Naive B cell (primary cell): ENCODE data around the gene HIP1R. TPM values are rescaled to one million over a fixed set of nuclear protein-coding genes. Genes with fewer than 3 reads are reported as not detected.
"Not testable (repeated sequence)": the region's sequence is repeated elsewhere in the genome, so short reads cannot be mapped to it uniquely, and the experiment has no call there.

Source experiments
- ATAC-seq, 2 donors: fragments of 150-1000 bp; cut with Tn5 transposase; 2 replicates each; pipeline ENCODE4 v1.10.0; 2021; ENCODE audit warnings: low read depth in 2 of 2, mild to moderate bottlenecking in 2 of 2, moderate library complexity in 2 of 2
- DNase-seq: peaks from one replicate; pipeline ENCODE4 v3.0.0; 2022
- H3K27ac Mint-ChIP-seq, 6 donors: one replicate each; pipeline ENCODE4 v1.8.0; 2020 to 2022; ENCODE audit warnings: mild to moderate bottlenecking in 6 of 6, mixed read lengths in 6 of 6, moderate library complexity in 5 of 6, inconsistent platforms in 2 of 6
- H3K27me3 Mint-ChIP-seq, 3 donors: one replicate each; pipeline ENCODE4 v1.8.0; 2021 to 2022; ENCODE audit warnings: mixed read lengths in 3 of 3, mild to moderate bottlenecking in 1 of 3
- H3K36me3 Mint-ChIP-seq, 2 donors: one replicate each; pipeline ENCODE4 v1.8.0; 2020 to 2022; ENCODE audit warnings: mixed read lengths in 2 of 2, inconsistent platforms in 1 of 2, mild to moderate bottlenecking in 1 of 2
- H3K4me1 Mint-ChIP-seq, 3 donors: one replicate each; pipeline ENCODE4 v1.8.0; 2020 to 2022; ENCODE audit warnings: mixed read lengths in 3 of 3, inconsistent platforms in 1 of 3, mild to moderate bottlenecking in 1 of 3, moderate library complexity in 1 of 3
- H3K4me3 Mint-ChIP-seq, 8 donors: one replicate each; pipeline ENCODE4 v1.8.0; 2020 to 2022; ENCODE audit warnings: mild to moderate bottlenecking in 8 of 8, mixed read lengths in 8 of 8, moderate library complexity in 8 of 8, inconsistent platforms in 2 of 8
- H3K9me3 Mint-ChIP-seq, 7 donors: one replicate each; pipeline ENCODE4 v1.8.0; 2020 to 2022; ENCODE audit warnings: mixed read lengths in 7 of 7, mild to moderate bottlenecking in 5 of 7, inconsistent platforms in 2 of 7, moderate library complexity in 1 of 7
- polyA plus RNA-seq, 6 donors: library from polyadenylated mRNA; unstranded; fragments of 300-500 nt; fragmentation: Illumina TruSeq; gene quantifications; one replicate each; pipeline ENCODE4 v1.2.3, GENCODE V29; 2021; ENCODE audit warnings: low read depth in 6 of 6

Gene HIP1R
- polyA plus RNA-seq, 6 donors from 2014 or later = 33.8 to 91.3 (median 38.4) TPM

DNA sequence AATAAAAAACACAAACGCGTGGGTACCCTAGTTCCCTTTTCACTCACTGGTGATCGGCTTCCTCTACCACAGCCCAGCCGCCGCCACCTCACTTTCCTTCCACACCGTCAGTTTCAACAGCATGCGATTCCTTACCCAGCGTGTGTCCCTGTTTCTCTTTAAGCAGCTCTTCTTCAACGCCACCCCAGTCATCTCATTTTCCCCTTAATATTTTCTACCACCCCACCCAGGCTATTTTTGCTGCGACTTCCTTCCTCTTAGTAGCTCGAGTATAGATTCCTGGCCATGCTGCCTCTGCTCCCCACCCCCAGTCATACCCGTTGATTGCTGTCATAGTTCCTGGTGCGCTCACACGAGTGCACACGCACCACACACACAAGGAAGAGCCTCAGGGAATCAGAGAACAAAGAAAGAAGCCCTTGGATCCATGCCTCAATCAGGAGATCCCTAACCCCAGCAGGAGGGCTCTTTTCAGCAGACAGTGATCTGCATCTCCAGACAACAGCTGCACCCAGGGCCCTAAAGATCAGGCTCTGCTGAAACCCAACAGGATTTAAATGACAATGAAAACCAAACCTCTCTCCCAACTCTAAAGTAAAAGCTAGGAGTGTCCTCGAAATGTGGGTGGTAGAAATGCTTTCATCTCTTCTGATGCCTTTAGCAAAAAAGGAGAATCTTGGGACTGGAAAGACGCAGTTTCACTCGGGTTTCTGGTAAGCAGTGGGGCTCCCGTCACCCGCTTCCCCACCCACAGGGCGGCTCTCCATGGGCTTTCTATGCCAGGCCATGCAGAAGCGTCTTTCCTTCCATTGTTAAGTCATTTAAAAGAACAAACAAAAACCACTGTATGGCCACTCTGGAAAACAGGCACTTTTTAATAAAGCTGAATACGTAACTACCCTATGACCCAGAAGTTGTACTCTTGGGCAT is 36.9 kb downstream of the HIP1R start:
- H3K4me1 Mint-ChIP-seq = peaks cover 64 to 86% (median 84%) of the 10 kb centered on the region in 3 donors
- H3K36me3 Mint-ChIP-seq = peaks cover 0 to 9% of the 10 kb centered on the region in 2 donors
- ATAC-seq = peak; percentile 74 to 81
- DNase-seq = peak; percentile 74
- peak overlapping the region; percentile 82 to 97 (median 90) for H3K4me3 Mint-ChIP-seq
- peak overlapping the region; percentile 72 to 98 (median 92) for H3K27ac Mint-ChIP-seq
- H3K9me3 Mint-ChIP-seq = no peaks in the 10 kb centered on the region
- H3K27me3 Mint-ChIP-seq = no peaks in the 10 kb centered on the region

DNA sequence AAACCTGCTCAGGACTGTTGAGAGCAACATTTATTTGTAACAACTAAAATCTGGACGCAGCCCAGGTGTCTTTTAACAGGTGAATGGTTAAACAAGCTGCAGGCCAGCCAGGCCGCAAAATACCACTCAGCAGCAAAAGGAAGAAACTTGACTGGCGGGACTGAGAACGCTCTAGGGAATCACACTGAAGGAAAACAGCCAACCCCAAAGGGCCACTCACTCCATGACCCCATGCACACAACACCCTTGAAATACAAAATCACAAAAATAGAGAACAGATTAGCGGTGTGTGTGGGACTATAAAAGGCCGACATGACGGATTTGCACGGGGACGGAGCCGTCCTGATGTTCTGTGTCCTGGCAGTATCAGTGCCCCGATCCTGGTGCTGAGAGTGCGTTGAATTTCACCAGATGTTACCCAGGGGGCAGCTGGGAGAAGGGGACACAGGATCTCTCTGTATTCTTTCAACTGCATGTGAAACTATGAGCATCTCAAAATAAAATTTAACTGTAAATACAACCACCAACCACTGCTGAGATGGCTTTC is 37.6 kb downstream of the HIP1R start:
- peak overlapping the region; percentile 82 to 97 (median 90) for H3K4me3 Mint-ChIP-seq
- no peaks in the 10 kb centered on the region for H3K9me3 Mint-ChIP-seq
- H3K27ac Mint-ChIP-seq = peak overlapping the region; percentile 7 to 98 (median 90)
- ATAC-seq (no peak), DNase-seq (no peak)
- H3K4me1 Mint-ChIP-seq = peaks cover 70 to 94% (median 86%) of the 10 kb centered on the region in 3 donors
- H3K27me3 Mint-ChIP-seq = no peaks in the 10 kb centered on the region
- H3K36me3 Mint-ChIP-seq = peaks cover 0 to 9% of the 10 kb centered on the region in 2 donors

DNA sequence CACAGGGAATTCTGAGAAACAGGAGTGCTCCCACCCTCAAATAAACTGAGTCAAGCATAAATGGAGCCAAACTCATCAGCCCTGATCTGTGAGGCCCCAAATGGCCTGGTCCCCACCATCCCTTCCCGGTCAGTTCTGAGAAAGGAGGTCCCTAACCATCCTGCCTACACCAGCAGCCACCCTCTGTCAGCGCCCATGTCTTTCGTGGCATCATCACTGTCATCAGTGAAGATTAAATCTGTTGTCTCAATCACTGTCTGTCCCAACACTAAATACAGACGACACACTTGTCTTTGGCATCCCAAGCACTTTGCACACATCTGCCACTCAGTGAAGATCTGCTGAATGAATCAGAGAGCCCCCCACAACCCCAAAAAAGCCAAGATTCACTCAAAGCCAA is 38.3 kb downstream of the HIP1R start:
- H3K36me3 Mint-ChIP-seq = peaks cover 0 to 8% of the 10 kb centered on the region in 2 donors
- peak overlapping the region in 7 of 8 donors; percentile 82 to 97 (median 93) for H3K4me3 Mint-ChIP-seq
- no peaks in the 10 kb centered on the region for H3K9me3 Mint-ChIP-seq
- ATAC-seq (no peak), DNase-seq (no peak)
- peaks cover 69 to 96% (median 88%) of the 10 kb centered on the region in 3 donors for H3K4me1 Mint-ChIP-seq
- no peaks in the 10 kb centered on the region for H3K27me3 Mint-ChIP-seq
- H3K27ac Mint-ChIP-seq = peak overlapping the region in 4 of 6 donors; percentile 17 to 98 (median 92)

DNA sequence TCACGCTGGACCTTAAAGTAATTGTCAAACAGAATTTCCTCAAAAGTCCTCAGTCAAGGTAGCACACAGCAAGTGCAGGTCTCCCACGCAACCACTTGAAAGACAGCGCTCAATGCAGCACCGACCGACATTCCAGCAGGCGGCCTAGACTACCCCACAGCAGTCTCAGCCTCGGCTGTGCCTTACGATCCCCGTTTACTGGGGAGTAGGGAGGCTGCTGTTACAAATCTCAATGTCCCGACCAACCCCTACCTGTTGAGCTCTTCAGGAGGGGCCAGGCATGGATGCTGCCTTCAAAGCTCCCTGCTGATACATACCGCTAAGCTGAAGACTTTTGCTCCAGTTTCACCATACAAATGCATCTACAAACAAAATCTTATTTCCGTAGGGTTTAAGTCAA is 38.8 kb downstream of the HIP1R start:
- DNase-seq = no peak
- H3K27ac Mint-ChIP-seq = peak overlapping the region in 5 of 6 donors; percentile 56 to 94 (median 82)
- H3K4me3 Mint-ChIP-seq = peak overlapping the region in 7 of 8 donors; percentile 53 to 97 (median 87)
- H3K36me3 Mint-ChIP-seq = peaks cover 0 to 3% of the 10 kb centered on the region in 2 donors
- no peaks in the 10 kb centered on the region for H3K9me3 Mint-ChIP-seq
- no peaks in the 10 kb centered on the region for H3K27me3 Mint-ChIP-seq
- no peak for ATAC-seq
- H3K4me1 Mint-ChIP-seq = peaks cover 68 to 96% (median 88%) of the 10 kb centered on the region in 3 donors

DNA sequence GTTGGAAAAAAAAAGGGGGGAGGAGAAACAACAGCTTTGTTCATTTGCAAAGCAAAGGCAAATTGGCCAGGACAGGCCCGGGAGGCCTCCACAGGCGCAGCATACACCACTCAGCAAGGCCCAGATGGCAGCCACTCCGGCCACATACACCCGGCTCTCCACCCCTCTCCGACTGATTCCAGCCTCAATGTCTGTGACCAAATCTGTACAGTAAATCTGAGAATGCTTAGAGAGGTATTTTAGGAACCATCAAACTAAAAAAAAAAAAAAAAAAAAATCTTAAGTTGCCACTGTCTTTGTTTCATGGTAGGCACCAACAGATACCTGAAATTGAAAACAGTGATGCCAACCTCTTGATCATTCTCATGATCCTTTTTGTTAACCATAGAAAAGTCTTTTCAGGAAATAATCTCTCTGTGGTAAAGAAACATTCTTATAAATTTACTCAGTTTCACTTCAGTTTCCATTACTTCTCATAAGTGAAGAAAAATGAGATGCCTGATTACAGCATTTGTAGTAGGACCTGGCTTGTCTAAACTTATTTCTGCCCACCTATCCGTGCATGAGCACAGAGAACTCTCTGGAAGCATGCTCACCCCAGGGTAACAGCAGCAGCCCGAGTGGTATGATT is 40.4 kb downstream of the HIP1R start:
- ATAC-seq (peak; percentile 21 to 34), DNase-seq (peak; percentile 50)
- H3K4me1 Mint-ChIP-seq = peaks cover 70 to 96% (median 89%) of the 10 kb centered on the region in 3 donors
- H3K27me3 Mint-ChIP-seq = no peaks in the 10 kb centered on the region
- peaks cover 0 to 6% of the 10 kb centered on the region in 2 donors for H3K36me3 Mint-ChIP-seq
- H3K27ac Mint-ChIP-seq = peak overlapping the region; percentile 0 to 93 (median 34)
- peak overlapping the region; percentile 42 to 83 (median 68) for H3K4me3 Mint-ChIP-seq
- no peaks in the 10 kb centered on the region for H3K9me3 Mint-ChIP-seq

DNA sequence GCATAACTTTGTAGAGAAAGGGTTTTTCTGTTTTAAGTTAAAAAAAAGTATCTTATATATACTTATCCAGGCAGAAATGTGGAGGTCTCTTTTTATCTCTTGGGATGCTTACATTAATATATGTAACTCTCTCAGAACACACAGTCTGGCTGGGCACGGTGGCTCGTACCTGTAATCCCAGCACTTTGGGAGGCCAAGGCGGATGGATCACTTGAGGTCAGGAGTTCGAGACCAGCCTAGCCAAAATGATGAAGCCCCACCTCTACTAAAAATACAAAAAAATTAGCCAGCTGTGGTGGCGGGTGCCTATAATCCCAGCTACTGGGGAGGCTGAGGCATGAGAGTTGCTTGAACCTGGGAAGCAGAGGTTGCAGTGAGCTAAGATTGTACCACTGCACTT is 41.0 kb downstream of the HIP1R start:
- DNase-seq, H3K9me3 Mint-ChIP-seq, ATAC-seq, H3K27me3 Mint-ChIP-seq, H3K36me3 Mint-ChIP-seq: not testable (repeated sequence)
- Mint-ChIP-seq H3K4me3 (peak overlapping the region; percentile 42 to 83 (median 68)), H3K4me1 (peaks cover 74 to 96% (median 92%) of the 10 kb centered on the region in 3 donors), H3K27ac (peak overlapping the region in 4 of 6 donors; percentile 28 to 93 (median 64))

DNA sequence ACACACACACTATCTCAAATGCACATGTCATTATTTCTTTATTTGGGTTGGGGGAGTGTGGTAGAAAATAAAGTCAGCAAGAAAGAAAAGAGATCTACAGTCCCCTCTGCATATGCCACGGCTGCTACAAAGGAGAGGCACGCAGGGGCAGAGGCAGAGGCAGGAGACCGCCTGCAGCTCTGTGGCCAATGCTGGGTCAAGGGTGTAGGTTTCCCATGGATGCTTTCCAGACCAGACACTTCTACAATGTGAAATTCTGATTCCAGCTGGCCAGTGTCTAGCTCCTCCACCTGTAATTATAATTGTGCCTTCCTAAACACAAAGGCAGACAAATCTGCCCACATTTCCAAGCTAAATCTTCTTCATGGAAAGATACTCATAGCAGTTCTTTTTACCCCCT is 41.5 kb downstream of the HIP1R start:
- H3K36me3 Mint-ChIP-seq = peaks cover 0 to 9% of the 10 kb centered on the region in 2 donors
- DNase-seq = no peak
- ATAC-seq = no peak
- H3K27me3 Mint-ChIP-seq = no peaks in the 10 kb centered on the region
- H3K4me3 Mint-ChIP-seq = peak overlapping the region in 6 of 8 donors; percentile 52 to 82 (median 64)
- H3K27ac Mint-ChIP-seq = peak overlapping the region in 5 of 6 donors; percentile 7 to 49 (median 28)
- peaks cover 75 to 96% (median 94%) of the 10 kb centered on the region in 3 donors for H3K4me1 Mint-ChIP-seq
- no peaks in the 10 kb centered on the region for H3K9me3 Mint-ChIP-seq

DNA sequence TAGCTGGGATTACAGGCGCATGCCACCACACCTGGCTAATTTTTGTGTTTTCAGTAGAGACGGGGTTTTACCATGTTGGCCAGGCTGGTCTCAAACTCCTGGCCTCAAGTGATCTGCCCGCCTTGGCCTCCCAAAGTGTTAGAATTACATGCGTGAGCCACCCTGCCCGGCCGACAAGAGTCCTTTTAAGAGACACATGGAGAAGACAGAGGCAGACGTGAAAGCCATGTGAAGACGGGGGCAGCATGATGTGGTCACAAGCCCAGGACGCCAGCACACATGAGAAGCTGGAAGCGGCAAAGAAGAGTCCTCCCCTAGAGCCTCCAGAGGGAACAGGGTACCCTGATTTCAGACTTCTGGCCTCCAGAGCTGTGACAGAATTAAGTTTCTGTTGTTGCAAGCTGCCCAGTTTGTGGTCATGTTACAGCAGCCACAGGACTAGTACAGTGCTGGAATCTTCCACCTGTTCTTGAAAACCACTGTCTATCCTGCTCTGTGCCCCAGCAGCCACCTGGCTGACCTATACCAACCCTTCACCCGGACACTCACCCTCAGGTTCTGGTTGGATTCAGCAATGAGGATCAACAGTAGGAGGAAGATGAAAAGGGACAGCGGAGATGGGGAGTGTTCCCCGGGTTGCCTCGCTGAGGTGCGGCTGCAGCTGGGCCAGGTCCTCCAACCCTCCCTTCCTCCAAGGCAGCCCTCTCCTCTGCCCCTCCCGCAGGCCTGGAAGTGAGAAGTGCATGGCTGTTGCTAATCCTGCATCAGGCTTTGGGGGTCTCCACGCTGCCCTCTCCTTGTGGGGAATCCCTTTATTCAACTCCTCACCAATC is 43.7 kb downstream of the HIP1R start:
- peaks cover 0 to 9% of the 10 kb centered on the region in 2 donors for H3K36me3 Mint-ChIP-seq
- H3K27me3 Mint-ChIP-seq = no peaks in the 10 kb centered on the region
- H3K4me1 Mint-ChIP-seq = peaks cover 75 to 95% (median 94%) of the 10 kb centered on the region in 3 donors
- H3K27ac Mint-ChIP-seq = peak overlapping the region in 5 of 6 donors; percentile 22 to 87 (median 48)
- H3K9me3 Mint-ChIP-seq = no peaks in the 10 kb centered on the region
- ATAC-seq (no peak), DNase-seq (no peak)
- H3K4me3 Mint-ChIP-seq = peak overlapping the region in 5 of 8 donors; percentile 2 to 81 (median 73)

DNA sequence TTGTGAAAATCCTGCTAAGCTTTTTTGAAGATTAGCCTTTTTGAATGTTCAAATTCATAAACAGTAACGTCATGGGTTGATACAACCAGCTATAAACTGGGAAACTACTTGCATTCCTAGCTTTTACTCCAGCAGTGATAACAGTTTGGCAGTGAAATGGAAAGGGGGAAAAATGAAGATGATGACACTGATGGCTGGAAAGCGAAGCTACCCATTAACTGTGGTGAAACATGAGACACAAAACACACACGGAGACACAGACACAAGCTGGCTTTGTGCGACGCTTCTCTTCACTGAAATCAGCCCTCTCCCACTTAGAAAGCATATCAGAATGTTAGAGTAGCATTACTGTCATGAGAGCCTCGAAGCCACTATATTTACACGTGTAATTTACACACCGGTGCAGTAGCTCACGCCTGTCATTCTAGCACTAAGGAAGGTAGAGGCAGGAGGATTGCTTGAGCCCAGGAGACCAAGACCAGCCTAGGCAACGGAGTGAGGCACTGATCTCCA is 45.0 kb downstream of the HIP1R start:
- DNase-seq = no peak
- no peaks in the 10 kb centered on the region for H3K27me3 Mint-ChIP-seq
- H3K9me3 Mint-ChIP-seq = no peaks in the 10 kb centered on the region
- no peak for ATAC-seq
- peaks cover 0 to 9% of the 10 kb centered on the region in 2 donors for H3K36me3 Mint-ChIP-seq
- H3K27ac Mint-ChIP-seq = peak overlapping the region in 4 of 6 donors; percentile 36 to 88 (median 56)
- peak overlapping the region in 7 of 8 donors; percentile 34 to 78 (median 56) for H3K4me3 Mint-ChIP-seq
- H3K4me1 Mint-ChIP-seq = peaks cover 75 to 97% (median 94%) of the 10 kb centered on the region in 3 donors

DNA sequence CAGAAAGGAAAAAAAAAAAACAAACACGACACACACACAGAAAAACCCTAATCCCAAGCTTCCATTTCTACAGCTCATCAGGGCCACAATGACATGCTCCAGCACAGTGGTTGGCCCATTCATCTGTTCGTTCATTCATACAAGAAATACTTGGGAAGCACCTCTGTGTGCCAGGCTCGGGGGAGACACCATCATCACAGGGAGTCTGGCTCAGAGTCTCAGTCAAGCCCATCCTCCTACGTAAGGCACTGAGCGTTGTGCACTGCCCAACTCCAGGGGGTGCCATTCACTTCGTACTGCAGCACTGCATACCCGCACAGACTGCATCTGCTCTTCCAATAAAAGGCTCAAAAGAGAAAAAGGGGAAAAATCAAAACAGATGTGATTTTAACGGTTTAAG is 45.4 kb downstream of the HIP1R start:
- DNase-seq (no peak), ATAC-seq (peak; percentile 72 to 74)
- Mint-ChIP-seq H3K36me3 (peaks cover 0 to 9% of the 10 kb centered on the region in 2 donors), H3K9me3 (no peaks in the 10 kb centered on the region), H3K27ac (peak overlapping the region in 4 of 6 donors; percentile 36 to 88 (median 56)), H3K27me3 (no peaks in the 10 kb centered on the region), H3K4me3 (peak overlapping the region; percentile 29 to 78 (median 54)), H3K4me1 (peaks cover 70 to 93% (median 90%) of the 10 kb centered on the region in 3 donors)

DNA sequence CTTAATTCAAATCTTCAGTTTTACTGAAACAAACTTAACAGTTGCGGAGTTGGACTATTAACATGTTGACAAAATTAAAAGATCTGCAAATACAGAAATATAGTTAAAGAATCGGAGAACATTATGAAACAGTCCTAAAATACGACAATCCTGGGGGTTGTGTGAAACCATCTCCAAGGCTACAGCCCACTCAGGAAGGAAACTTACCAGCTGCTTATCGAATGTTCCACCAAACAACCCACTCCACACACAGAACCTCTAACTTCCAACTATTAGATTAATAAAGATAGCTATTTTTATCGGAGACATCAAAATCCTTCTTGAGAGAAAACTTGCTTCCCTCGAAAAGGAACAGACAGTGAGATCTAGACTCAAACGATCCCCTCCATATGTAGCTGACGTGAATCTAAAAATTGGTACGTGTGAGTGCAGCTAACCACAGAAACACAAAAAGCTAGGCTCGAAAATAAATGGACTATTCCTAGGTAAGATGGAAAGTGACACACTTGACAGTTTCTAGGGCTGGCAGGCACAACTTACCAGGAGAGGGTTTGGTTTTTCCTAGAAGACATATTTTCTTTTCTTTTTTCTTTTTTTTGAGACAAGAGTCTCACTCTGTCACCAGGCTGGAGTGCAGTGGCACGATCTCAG is 47.8 kb downstream of the HIP1R start:
- H3K36me3 Mint-ChIP-seq = peaks cover 0 to 9% of the 10 kb centered on the region in 2 donors
- peaks cover 73 to 93% (median 89%) of the 10 kb centered on the region in 3 donors for H3K4me1 Mint-ChIP-seq
- no peak for DNase-seq
- H3K4me3 Mint-ChIP-seq = peak overlapping the region; percentile 26 to 79 (median 58)
- no peaks in the 10 kb centered on the region for H3K9me3 Mint-ChIP-seq
- H3K27me3 Mint-ChIP-seq = no peaks in the 10 kb centered on the region
- H3K27ac Mint-ChIP-seq = peak overlapping the region in 5 of 6 donors; percentile 60 to 85 (median 64)
- no peak for ATAC-seq
